GM23338 (cell line): ENCODE results near the gene TERT. TPM values are rescaled to one million over a fixed set of nuclear protein-coding genes. Genes with fewer than 3 reads are reported as not detected.

Source experiments
- ATAC-seq: fragments of 200-7000 bp; cut with Tn5 transposase; 3 replicates; pipeline ENCODE4 v1.9.1; 2020
- DNase-seq: peaks from one replicate; pipeline ENCODE4 v3.0.0-alpha.2; 2015; ENCODE audit warnings: low spot score
- H2AFZ ChIP-seq: fragments of 200-600 bp; sonication (generic); 2 replicates; pipeline ENCODE4 v1.8.0; 2016; ENCODE audit warnings: antibody characterized with exemption, mild to moderate bottlenecking, moderate library complexity
- H3F3A ChIP-seq: fragments of 200-600 bp; sonication (generic); replicated peaks from 2 replicates; pipeline ENCODE4 v1.8.0; 2017; ENCODE audit warnings: antibody characterized with exemption, mixed run types, low read depth
- H3K27ac ChIP-seq: fragments of 200-600 bp; sonication (generic); 2 replicates; pipeline ENCODE4 v1.6.1; 2016; ENCODE audit warnings: low read depth
- H3K27me3 ChIP-seq: fragments of 200-600 bp; sonication (generic); 2 replicates; pipeline ENCODE4 v1.8.0; 2016; ENCODE audit warnings: mild to moderate bottlenecking, mixed run types, moderate library complexity; ENCODE audit not compliant: insufficient read depth
- H3K36me3 ChIP-seq: fragments of 200-600 bp; sonication (generic); 2 replicates; pipeline ENCODE4 v1.8.0; 2016; ENCODE audit warnings: mild to moderate bottlenecking; ENCODE audit not compliant: insufficient read depth
- H3K4me1 ChIP-seq: fragments of 200-600 bp; sonication (generic); 2 replicates; pipeline ENCODE4 v1.8.0; 2016; ENCODE audit warnings: mild to moderate bottlenecking, moderate library complexity; ENCODE audit not compliant: insufficient read depth
- H3K4me2 ChIP-seq: fragments of 200-600 bp; sonication (generic); 2 replicates; pipeline ENCODE4 v1.7.1; 2017; ENCODE audit warnings: mixed run types
- H3K4me3 ChIP-seq: fragments of 200-600 bp; sonication (generic); 2 replicates; pipeline ENCODE4 v1.6.1; 2016; ENCODE audit warnings: mixed run types
- H3K79me2 ChIP-seq: fragments of 200-600 bp; sonication (generic); replicated peaks from 2 replicates; pipeline ENCODE4 v1.8.0; 2017; ENCODE audit warnings: mild to moderate bottlenecking; ENCODE audit not compliant: insufficient read depth
- H3K9me2 ChIP-seq: fragments of 200-600 bp; sonication (generic); 2 replicates; pipeline ENCODE4 v1.8.0; 2017; ENCODE audit not compliant: insufficient read depth
- H4K20me1 ChIP-seq: fragments of 200-600 bp; sonication (generic); replicated peaks from 2 replicates; pipeline ENCODE4 v1.8.0; 2017; ENCODE audit warnings: mild to moderate bottlenecking; ENCODE audit not compliant: insufficient read depth
- H3K27ac Mint-ChIP-seq: 2 replicates; pipeline ENCODE4 v1.8.0; 2020; ENCODE audit warnings: inconsistent platforms, mild to moderate bottlenecking, moderate library complexity, mixed read lengths
- H3K27me3 Mint-ChIP-seq: 3 replicates; pipeline ENCODE4 v1.8.0; 2022; ENCODE audit warnings: low read depth, mild to moderate bottlenecking, moderate library complexity, mixed read lengths, inconsistent platforms; ENCODE audit not compliant: insufficient read depth, poor library complexity
- H3K36me3 Mint-ChIP-seq: 3 replicates; pipeline ENCODE4 v1.8.0; 2021; ENCODE audit warnings: low read depth, mild to moderate bottlenecking, inconsistent platforms, moderate library complexity, mixed read lengths
- H3K4me1 Mint-ChIP-seq: 3 replicates; pipeline ENCODE4 v1.8.0; 2020; ENCODE audit warnings: mild to moderate bottlenecking, inconsistent platforms, mixed read lengths
- H3K4me3 Mint-ChIP-seq: 3 replicates; pipeline ENCODE4 v1.8.0; 2021; ENCODE audit warnings: moderate library complexity, mild to moderate bottlenecking, inconsistent platforms, mixed read lengths
- H3K9me3 Mint-ChIP-seq: 3 replicates; pipeline ENCODE4 v1.8.0; 2020; ENCODE audit warnings: moderate library complexity, mild to moderate bottlenecking, inconsistent platforms, mixed read lengths
- CREB1 ChIP-seq: fragments of 250-450 bp; sonication (Bioruptor Pico); IDR thresholded peaks from 2 replicates; pipeline ENCODE4 v1.5.0; 2020; ENCODE audit warnings: low read depth, mild to moderate bottlenecking, moderate library complexity
- ETS1 ChIP-seq: IDR thresholded peaks from 2 replicates; pipeline ENCODE4 v1.6.1; 2016; ENCODE audit warnings: antibody characterized with exemption
- EZH2 ChIP-seq: fragments of 200-600 bp; sonication (generic); IDR thresholded peaks from one replicate; pipeline ENCODE4 v1.8.0; 2017; ENCODE audit warnings: antibody characterized with exemption, mild to moderate bottlenecking, low read depth; ENCODE audit not compliant: unreplicated experiment
- EZH2phosphoT487 ChIP-seq: fragments of 200-600 bp; sonication (generic); IDR thresholded peaks from one replicate; pipeline ENCODE4 v1.8.1; 2018; ENCODE audit warnings: antibody characterized with exemption; ENCODE audit not compliant: unreplicated experiment
- JUNB ChIP-seq: IDR thresholded peaks from one replicate; pipeline ENCODE4 v1.6.1; 2016; ENCODE audit warnings: antibody characterized with exemption; ENCODE audit not compliant: unreplicated experiment
- NANOG ChIP-seq: IDR thresholded peaks from 2 replicates; pipeline ENCODE4 v1.6.1; 2016; ENCODE audit warnings: antibody characterized with exemption, borderline replicate concordance
- POLR2AphosphoS5 ChIP-seq: IDR thresholded peaks from 2 replicates; pipeline ENCODE4 v1.6.1; 2016; ENCODE audit warnings: antibody characterized with exemption, low read depth
- REST ChIP-seq: IDR thresholded peaks from one replicate; pipeline ENCODE4 v1.6.1; 2018; ENCODE audit warnings: antibody characterized with exemption; ENCODE audit not compliant: unreplicated experiment
- STAT1 ChIP-seq: IDR thresholded peaks from one replicate; pipeline ENCODE4 v1.6.1; 2016; ENCODE audit warnings: antibody characterized with exemption; ENCODE audit not compliant: unreplicated experiment
- ZNF114 ChIP-seq: fragments of 250-450 bp; sonication (Bioruptor Pico); IDR thresholded peaks from 2 replicates; pipeline ENCODE4 v1.5.0; 2020; ENCODE audit warnings: mild to moderate bottlenecking, moderate library complexity
- ZNF331 ChIP-seq: fragments of 250-450 bp; sonication (Bioruptor Pico); IDR thresholded peaks from 2 replicates; pipeline ENCODE4 v1.5.0; 2020; ENCODE audit warnings: low read depth, mild to moderate bottlenecking, moderate library complexity
- polyA plus RNA-seq: library from polyadenylated mRNA; unstranded; fragments of >200 nt; fragmentation: Nextera tagmentation; extraction: Ambion mirVana; gene quantifications from 2 replicates; pipeline ENCODE4 v1.2.1, GENCODE V29; 2016
- total RNA-seq: library from RNA; depleted of rRNA; stranded (reverse); fragments of >200 nt; shearing (Covaris generic); gene quantifications from 2 replicates; pipeline ENCODE4 v1.2.3, GENCODE V29; 2014
- TF ChIP-seq, protein P1 (sequence below), 2 experiments: fragments of 200-600 bp in 1 of 2; sonication (generic) in 1 of 2; conservative IDR thresholded peaks; 2 replicates each; pipeline versions ENCODE4 v1.5.1 to v1.6.1; 2016 to 2017; ENCODE audit warnings: antibody characterized with exemption in 2 of 2, low read depth in 2 of 2, mild to moderate bottlenecking in 2 of 2, moderate library complexity in 1 of 2

The TERT gene
- total and polyA plus RNA-seq, 2 experiments from 2014 or later = 9.8 to 46.4 TPM

DNA sequence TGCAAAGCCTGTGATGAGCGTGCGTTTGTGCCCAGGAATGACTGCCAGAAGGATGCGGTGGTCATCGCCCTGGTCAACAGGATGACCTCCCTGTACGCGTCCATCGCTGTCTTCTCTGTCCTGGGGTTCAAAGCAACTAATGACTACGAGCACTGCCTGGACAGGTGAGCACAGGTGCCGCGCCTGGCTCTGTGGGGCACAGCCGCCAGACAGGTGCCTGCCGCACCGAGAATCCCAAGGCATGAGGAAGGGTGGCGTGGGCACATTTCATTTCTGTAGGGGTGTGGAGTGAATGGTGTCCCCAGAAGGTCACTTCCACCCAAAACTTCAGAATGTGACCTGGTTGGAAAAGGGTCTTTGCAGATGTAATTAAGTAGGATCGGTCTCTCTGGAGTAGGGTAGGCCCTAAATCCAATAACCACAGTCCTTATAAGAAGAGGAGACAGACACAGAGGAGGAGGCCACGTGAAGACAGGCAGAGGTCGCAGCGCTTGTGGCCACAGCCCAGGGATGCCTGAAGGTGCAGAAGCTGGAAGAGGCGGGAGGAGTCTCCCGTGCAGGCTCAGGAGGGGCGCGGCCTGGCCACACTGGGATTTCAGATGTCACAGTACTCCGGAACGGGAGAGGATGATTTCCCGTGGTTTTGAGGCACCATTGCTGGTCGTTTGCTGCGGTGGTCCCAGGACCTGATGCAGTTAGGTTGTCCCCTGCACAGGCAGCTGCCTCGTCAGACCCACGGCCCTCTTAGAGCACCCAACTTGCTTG lies 54.2 kb downstream of the TERT start:
- Histone ChIP-seq H3K4me2 (no peak overlapping the region), H3K4me1 (0 out of 2 replicates have a peak, but pooled peaks cover 3% of the 10 kb centered on the region), H3K79me2 (no peaks in the 10 kb centered on the region), H2AFZ (no peak overlapping the region), H3K27me3 (no peaks in the 10 kb centered on the region), H4K20me1 (no peaks in the 10 kb centered on the region), H3K27ac (no peak overlapping the region), H3K4me3 (no peak overlapping the region), H3F3A (no peaks in the 10 kb centered on the region), H3K9me2 (no peaks in the 10 kb centered on the region), H3K36me3 (no peaks in the 10 kb centered on the region)
- H3K4me3 Mint-ChIP-seq = no peak overlapping the region
- no peak for TF ChIP-seq STAT1
- TF ChIP-seq ZNF114 (CRISPR knock-in tag) = no peak
- no peak for TF ChIP-seq POLR2AphosphoS5
- no peak for TF ChIP-seq EZH2phosphoT487
- no peak for TF ChIP-seq REST
- TF ChIP-seq JUNB = no peak
- no peak for DNase-seq
- H3K27ac Mint-ChIP-seq = no peak overlapping the region
- peaks cover 13% of the 10 kb centered on the region for H3K9me3 Mint-ChIP-seq
- H3K36me3 Mint-ChIP-seq = no peaks in the 10 kb centered on the region
- peaks cover 13% of the 10 kb centered on the region; the same call in 2 of the 3 replicates for H3K4me1 Mint-ChIP-seq
- peaks cover 5% of the 10 kb centered on the region for H3K27me3 Mint-ChIP-seq
- no peak for ATAC-seq

- peaks cover 20% of the 10 kb centered on the region for H3K9me3 Mint-ChIP-seq
- Histone ChIP-seq H3K4me2 (no peak overlapping the region), H3K27me3 (no peaks in the 10 kb centered on the region), H3F3A (no peaks in the 10 kb centered on the region), H3K4me1 (0 out of 2 replicates have a peak, but pooled peaks cover 3% of the 10 kb centered on the region), H3K9me2 (no peaks in the 10 kb centered on the region), H4K20me1 (no peaks in the 10 kb centered on the region), H3K4me3 (no peak overlapping the region), H3K27ac (no peak overlapping the region), H3K36me3 (no peaks in the 10 kb centered on the region), H3K79me2 (no peaks in the 10 kb centered on the region), H2AFZ (no peak overlapping the region)
- ATAC-seq (no peak), DNase-seq (no peak)
- peaks cover 5% of the 10 kb centered on the region for H3K27me3 Mint-ChIP-seq
- no peak overlapping the region for H3K4me3 Mint-ChIP-seq
- peaks cover 13% of the 10 kb centered on the region; the same call in 2 of the 3 replicates for H3K4me1 Mint-ChIP-seq
- H3K36me3 Mint-ChIP-seq = no peaks in the 10 kb centered on the region
- no peak overlapping the region for H3K27ac Mint-ChIP-seq
- TF ChIP-seq, protein P1, sequence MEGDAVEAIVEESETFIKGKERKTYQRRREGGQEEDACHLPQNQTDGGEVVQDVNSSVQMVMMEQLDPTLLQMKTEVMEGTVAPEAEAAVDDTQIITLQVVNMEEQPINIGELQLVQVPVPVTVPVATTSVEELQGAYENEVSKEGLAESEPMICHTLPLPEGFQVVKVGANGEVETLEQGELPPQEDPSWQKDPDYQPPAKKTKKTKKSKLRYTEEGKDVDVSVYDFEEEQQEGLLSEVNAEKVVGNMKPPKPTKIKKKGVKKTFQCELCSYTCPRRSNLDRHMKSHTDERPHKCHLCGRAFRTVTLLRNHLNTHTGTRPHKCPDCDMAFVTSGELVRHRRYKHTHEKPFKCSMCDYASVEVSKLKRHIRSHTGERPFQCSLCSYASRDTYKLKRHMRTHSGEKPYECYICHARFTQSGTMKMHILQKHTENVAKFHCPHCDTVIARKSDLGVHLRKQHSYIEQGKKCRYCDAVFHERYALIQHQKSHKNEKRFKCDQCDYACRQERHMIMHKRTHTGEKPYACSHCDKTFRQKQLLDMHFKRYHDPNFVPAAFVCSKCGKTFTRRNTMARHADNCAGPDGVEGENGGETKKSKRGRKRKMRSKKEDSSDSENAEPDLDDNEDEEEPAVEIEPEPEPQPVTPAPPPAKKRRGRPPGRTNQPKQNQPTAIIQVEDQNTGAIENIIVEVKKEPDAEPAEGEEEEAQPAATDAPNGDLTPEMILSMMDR (conservative IDR thresholded peaks at IDR 0.05; ENCODE audit: low read depth in 2 of 2) = no peak
- no peak for TF ChIP-seq CREB1
- TF ChIP-seq ZNF331 (CRISPR knock-in tag) = no peak
- TF ChIP-seq EZH2 = no peak
- TF ChIP-seq NANOG = no peak
- no peak for TF ChIP-seq POLR2AphosphoS5
- no peak for TF ChIP-seq ETS1
- no peak for TF ChIP-seq REST
- TF ChIP-seq ZNF114 (CRISPR knock-in tag) = no peak
Measured at GRCh38 chr5:1239505-1240251, 55.2 kb downstream of the TERT start.
